ENCODE data around the gene AP4S1.

DNA sequence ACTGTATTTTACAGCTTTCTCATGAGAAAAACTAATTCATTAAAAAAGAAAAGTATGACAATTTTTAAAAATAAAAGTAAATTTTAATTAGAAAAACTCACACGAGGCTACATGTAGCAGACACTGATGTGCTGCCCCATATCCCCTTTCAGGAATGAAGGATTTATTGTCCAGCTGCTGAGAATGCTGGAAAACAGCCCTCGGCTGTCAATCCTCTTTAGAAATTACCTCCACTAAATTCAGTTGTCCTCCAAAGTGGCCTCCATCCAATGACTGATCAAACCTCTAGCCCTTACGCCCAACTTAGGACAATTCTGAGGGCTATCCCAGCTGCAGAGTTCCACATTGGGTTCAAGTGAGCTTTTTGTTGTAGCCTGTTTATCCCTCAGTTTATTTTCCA is 29.8 kb upstream of the AP4S1 start:
- TF ChIP-seq, protein P1, sequence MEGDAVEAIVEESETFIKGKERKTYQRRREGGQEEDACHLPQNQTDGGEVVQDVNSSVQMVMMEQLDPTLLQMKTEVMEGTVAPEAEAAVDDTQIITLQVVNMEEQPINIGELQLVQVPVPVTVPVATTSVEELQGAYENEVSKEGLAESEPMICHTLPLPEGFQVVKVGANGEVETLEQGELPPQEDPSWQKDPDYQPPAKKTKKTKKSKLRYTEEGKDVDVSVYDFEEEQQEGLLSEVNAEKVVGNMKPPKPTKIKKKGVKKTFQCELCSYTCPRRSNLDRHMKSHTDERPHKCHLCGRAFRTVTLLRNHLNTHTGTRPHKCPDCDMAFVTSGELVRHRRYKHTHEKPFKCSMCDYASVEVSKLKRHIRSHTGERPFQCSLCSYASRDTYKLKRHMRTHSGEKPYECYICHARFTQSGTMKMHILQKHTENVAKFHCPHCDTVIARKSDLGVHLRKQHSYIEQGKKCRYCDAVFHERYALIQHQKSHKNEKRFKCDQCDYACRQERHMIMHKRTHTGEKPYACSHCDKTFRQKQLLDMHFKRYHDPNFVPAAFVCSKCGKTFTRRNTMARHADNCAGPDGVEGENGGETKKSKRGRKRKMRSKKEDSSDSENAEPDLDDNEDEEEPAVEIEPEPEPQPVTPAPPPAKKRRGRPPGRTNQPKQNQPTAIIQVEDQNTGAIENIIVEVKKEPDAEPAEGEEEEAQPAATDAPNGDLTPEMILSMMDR (IDR thresholded peaks at IDR 0.05) = no peak
- TF ChIP-seq POLR2A (IDR thresholded peaks at IDR 0.05) = no peak

All from testis (tissue), 2 donors.